ENCODE results near the gene TP73.
A peak's percentile ranks its signal among the peaks of the same experiment; 100 is the strongest.

Gene TP73

DNA sequence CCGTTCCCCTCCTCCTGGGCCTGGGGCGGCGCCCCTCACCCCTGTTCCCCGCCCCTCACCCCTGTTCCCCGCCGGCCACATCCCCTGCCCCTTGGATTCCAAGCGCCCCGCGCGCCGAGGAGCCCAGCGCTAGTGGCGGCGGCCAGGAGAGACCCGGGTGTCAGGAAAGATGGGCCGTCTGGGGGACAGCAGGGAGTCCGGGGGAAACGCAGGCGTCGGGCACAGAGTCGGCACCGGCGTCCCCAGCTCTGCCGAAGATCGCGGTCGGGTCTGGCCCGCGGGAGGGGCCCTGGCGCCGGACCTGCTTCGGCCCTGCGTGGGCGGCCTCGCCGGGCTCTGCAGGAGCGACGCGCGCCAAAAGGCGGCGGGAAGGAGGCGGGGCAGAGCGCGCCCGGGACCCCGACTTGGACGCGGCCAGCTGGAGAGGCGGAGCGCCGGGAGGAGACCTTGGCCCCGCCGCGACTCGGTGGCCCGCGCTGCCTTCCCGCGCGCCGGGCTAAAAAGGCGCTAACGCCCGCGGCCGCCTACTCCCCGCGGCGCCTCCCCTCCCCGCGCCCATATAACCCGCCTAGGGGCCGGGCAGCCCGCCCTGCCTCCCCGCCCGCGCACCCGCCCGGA lies at the start of gene TP73:
TSS of gene TP73 (plus strand) at position 587 of the 618 bp plus-strand sequence. CDS start 29,850 bp downstream, outside the sequence.
- no peak for DNase-seq

DNA sequence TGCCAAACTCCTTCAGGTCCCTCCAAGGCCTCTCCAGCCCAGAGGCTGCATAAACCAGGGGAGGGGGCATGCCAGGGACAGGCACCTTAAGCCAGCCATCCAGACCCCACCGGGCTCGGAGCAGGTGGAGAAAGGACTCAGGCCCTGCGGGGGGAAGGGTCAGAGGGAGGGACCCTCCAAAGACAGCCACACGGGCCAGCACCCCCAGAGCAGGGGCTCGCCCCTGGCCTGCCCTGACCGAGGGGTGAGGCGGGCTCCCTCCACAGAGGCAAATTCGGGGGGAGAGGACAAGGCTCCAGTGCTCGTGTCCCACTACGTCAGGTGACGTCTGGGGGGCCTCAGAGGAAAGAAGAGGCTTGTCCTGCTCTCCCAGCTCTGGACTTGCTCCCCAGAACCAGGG lies 49.2 kb upstream of the TP73 start:
- DNase-seq = no peak

DNA sequence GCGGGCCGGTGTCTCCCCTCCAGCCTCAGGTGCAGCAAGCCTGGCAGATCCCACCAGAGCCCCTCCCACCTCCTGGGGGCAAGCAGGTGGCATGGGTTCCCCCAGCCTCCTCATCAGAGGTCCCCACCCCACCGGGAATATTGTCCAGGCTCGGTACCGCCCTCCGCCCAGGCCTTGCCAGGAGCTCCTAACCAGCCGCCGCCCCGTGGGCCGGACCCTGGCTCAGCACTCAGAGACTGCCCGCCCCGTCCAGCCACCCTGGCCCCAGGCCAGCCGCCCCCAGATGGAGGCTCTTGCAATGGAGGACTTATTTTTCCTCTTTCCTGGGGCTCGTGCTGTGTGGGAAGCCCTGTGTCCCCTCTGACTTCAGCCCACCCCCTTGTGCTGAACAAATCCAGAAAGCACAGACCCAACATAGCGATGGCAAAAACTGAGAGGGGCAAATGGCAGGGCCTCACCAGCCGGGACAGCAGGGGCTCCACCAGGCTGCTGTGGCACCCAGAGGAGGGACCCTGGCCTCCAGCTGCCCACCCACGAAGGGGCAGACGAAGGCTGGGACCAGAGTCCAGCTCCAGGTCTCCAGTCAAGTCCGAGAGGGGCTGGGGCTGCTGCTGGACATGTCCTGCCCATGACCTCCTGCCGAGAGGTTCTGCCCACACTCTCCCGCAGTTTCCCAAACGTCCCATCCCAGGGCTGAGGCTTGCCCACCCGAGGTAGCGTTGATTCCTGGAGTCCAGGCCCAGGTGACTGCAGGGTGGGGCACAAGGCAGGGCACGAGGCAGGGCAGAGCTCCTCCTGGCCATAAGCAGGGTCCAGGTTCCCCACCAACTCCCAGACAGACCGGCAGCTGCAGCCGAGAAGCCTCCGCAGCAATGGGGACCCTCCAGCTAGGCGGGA lies 48.5 kb upstream of the TP73 start:
- DNase-seq = no peak

DNA sequence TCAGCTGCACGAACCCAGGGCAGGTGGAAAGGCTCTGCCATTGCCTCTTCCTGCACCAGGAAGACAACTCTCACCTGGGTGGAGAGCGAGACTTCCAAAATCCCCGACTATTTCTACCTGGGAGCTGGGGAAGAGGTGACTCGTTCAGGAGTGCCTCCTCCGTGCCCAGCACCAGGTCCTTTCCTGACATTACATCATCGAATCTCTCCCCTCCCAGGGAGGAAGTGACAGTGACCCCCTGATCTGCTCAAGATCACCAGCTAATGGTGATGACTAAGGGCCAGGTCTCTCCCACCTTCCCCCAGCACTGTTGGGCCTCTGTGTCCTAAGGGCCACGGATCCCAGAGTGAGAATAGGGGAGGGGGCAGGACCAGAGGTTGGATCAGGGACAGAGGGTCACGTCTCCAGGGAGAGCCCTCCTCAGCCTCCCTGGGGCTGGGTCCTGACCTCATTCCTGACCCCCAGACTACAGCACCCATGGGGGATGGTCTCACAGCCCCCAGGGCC lies 47.8 kb upstream of the TP73 start:
- DNase-seq = no peak

DNA sequence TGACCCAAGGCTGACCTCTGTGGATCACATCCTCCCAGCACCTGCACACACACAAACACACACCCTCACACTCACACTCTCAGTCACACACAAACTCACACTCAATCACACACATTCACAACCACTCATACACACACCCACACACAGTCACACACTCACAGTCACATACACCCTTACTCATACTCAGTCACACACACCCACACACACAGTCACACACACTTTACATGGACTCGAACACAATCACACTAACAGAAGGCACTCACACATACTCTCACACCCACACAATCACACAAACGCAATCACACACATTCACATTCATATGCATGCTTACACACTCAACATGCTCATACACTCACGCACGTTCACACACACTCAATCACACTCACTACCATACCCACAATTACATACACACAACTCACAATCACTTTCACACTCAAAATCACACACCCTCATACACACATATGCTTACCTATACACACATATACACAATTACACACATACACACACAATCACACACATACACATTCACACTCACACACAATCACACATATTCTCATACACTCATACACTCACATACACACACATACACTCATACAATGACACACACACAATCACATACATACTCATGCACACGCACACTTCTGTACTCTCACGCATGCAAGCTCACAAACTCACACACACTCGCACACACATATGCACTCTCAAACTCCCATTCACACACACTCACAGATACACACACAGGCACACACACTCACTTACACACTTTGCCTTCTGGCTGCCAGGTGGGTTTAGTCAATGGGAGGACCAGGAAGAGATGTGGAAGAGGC lies 47.1 kb upstream of the TP73 start:
- DNase-seq = no peak

DNA sequence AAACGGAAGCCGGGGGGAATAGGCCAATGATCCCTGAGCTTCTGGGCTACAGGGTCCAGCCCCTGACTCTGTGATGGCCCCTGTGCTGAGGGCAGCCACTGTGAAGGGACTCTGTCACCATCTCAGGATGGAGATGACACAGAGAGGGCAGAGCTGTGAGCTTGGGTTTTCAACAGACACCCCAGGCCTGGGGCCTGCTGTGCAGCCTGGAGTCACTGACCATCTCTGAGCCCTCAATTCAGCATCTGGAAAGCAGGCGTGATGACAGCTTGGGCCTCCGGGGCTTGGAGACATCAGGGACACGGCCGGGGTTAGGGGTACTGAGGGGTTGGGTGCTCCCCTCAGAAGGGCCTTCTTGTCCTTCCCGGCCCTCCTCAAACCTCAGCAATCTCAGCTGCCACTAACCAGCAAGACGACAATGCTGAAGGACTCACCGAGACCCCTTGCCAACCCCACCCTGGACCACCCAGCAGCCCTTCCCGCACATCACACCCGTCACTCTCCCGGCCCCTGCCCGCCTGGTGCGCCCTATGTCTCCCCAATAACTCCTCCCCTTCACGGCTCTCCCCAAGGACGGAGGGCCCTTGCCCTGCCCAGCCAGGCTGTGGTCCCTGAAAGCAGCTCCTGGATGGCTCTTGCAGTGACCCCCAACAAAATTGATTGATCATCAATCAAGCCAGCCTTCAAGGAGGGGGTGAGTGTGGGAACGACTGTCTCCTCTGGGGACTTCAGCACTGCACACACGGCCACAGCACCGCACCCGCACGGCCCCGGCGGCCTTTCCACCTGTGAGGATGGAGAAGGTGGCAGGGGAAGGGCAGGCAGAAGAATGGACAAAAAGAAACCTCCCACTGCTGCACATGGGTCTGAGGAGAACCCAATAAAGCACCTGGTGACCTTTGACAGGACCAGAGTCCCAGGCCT lies 45.3 kb upstream of the TP73 start:
- DNase-seq = no peak

DNA sequence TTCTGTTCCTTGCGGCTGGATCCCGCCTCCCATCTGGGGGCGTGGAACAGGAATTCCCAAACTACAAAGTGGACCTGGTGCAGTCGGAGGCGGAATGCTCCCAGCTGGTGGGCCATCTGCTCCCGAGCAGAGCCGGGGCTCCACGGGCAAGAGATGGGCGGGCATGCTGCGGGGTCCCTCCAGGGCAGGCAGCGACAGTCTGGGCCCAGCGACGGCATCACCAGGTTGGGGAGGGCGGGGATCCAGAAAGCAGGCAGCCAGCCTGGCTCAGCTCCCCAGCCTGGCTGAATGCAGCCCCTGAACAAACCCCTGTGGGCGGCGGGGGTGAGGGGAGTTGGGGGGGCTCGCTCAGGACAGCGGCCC lies 44.6 kb upstream of the TP73 start:
- DNase-seq = no peak

DNA sequence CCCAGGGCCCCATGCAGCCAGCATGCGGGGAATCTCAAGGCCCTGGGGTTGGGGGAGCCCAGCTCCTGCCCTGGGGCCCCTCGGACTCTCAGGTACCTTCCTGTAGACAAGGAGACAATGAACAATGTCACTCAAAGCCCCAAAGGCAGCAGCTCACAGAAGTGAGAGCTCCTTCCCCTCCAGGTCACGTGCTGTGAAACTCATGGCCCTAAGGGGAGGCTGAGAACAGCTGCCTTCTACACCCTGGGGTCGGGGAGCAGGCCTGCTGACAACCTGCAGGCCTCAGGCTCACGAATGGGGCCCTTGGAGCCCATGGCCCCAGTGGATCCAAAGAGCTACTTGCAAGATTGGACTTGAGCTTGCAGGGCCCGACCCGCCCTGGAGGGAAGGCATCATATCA lies 44.2 kb upstream of the TP73 start:
- no peak for DNase-seq

DNA sequence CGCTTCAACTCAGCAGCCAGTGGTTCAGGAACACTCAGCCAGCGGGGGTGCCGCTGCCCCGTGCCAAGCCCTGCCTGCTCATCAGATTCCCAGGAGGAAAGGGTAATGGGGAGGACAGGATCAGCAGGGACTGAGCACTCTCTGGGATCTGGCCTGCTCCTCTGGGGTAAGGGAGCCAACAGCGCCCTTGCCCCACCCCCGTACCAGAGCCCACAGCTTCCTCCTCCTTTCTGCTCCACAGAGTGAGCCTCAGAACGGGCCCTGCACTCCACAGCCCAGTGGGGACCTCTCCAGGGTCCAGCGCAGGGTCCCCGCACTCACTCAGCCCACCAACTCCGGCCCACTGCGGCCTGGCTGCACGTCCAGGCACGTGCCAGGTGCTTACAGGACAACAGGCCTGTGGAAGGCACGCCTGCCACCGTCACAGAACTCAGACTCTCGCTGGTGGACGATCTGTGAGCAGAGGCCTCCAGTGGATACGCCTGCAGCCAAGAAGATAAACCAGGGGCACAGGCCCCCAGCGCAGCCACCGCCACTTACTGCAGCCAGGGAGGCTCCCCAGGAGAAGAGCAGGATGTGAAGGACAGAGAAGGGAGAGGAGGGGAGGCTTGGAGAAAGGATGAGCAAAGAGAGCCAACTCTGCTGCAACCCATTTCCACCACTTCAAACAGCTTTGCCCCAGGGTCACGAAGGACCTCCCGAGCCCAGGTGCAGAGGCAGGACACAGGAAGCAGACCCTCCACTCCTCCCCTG lies 43.1 kb upstream of the TP73 start:
- DNase-seq = no peak

DNA sequence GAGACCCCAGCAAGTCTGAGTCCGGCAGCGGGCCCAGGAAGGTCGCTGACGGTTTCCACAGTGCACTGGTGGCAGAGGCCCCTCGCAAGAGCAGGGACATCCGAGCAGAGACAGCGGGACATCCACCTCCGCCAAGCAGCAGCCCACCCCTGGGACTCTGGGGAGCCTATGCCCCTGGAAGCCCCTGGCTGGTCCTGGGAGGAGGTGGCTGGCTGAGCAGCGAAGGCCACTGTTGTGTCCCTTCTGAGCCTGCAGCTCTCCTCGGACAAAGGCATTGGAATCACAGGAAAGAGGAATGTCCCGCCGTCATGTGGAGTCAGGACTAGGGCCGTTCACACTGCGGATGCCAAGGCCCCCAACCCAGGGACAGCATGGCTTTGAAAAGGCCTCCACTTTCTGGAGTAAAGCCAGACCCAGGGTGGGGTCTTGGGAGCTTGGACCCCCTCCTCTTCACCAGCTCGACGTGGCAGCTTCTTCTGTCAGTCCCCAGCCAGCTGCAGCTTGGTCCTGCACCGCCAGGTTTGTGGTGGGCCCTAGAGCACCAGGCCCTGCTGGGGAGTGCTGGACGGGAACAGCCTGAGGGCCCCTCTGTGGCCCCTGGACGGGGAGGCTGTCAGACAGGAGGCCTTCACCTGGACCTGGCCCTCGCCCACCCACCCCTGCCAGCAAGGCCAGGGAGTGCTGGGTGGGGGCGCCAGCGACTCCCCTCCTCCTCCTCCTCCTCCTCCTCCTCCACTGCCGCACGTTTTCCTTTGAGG lies 42.4 kb upstream of the TP73 start:
- DNase-seq = no peak

DNA sequence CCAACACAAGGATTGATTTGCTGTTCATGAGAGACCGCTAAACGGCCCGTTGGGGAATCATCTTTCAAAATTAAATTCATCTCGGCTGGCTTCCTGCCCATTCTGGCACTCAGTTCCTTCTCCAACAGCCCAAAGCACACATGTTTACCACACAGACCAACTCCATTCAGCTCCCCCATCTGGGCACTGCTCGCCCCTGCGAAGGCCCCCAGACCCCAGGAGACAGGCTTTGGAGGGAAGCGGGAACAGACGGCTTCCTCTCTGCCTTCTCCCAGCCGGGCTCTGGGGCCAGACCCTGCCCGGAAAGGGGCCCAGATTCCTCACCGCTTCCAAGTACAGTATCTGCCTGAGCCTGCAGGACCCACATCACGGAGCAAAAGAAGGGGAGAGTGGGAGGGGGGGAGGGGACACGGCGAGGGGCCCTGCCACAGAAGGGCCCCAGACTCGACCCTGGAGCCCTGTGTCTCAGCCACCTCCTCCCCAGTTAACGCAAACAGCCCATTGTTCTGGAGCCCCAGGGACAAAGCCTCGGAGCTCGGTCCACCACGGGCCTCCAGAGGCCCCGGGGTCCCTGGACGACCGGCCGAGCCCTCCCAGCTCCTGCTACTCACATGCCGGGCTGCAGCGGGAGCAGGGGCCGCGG lies 41.7 kb upstream of the TP73 start:
- DNase-seq = no peak

DNA sequence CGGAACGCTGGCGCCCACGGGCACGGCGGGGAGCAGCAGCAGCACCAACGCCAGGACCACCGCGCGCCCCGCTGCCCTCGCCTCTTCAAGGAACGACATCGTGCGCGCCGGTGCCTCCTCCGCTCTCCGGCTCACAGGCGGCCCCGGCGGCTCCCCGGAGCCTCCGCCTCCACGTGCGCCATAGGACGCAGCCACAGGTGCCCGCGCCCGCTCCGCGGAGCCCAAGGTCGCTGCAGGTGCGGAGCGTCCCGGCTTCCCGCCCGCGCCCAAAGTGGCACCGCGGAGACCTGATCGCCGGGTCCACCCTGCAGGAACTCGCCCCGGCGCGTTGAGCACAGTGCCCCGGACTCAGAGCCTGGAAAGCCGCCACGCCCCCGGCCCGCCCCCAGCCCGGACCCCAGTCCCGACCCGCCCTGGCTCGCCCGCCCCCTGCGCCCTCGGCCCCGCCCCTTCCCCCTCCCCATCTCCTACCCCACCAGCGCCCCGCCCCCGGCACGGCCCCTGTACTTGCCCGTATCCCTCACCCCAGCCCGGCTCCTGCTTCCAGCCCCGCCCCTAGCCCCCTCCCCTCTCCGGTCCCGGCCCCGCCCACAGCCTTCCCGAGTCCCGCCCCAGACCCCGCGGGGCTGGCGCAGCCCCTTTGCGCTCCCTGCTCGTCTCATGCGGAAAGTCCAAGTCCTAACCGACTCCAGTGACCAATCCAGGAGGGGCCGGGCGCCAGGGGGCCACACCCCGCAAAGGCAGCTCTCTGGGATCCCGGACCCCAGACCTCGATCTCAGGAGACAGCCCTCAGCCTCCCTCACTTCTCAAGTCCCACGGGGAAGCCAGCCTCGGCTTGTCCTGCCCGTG lies 40.9 kb upstream of the TP73 start, which contains the start of gene MEGF6:
TSS of gene MEGF6 (minus strand) at position 339 of the 850 bp plus-strand sequence. CDS start at position 99, 240 bp downstream.
- peak; percentile 61 for DNase-seq

DNA sequence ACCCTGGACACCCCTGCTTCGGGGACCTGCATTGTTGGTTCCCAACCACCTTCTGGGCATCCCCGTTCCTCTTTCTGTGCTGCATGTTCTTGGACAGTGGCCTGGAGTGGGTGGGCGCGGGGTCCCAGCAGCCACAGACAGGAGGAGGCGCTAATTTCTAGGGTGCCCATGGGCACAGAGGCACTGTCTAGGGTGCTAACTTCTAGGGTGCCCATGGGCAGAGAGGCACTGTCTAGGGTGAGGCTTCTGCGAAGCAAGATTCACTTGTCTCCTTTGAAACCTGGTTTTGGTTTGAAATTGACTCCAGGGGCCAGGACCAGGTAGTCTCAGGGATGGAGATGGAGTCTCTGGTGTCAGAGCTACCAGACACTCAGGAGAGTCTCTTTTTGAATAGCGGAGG lies 40.2 kb upstream of the TP73 start:
- no peak for DNase-seq

DNA sequence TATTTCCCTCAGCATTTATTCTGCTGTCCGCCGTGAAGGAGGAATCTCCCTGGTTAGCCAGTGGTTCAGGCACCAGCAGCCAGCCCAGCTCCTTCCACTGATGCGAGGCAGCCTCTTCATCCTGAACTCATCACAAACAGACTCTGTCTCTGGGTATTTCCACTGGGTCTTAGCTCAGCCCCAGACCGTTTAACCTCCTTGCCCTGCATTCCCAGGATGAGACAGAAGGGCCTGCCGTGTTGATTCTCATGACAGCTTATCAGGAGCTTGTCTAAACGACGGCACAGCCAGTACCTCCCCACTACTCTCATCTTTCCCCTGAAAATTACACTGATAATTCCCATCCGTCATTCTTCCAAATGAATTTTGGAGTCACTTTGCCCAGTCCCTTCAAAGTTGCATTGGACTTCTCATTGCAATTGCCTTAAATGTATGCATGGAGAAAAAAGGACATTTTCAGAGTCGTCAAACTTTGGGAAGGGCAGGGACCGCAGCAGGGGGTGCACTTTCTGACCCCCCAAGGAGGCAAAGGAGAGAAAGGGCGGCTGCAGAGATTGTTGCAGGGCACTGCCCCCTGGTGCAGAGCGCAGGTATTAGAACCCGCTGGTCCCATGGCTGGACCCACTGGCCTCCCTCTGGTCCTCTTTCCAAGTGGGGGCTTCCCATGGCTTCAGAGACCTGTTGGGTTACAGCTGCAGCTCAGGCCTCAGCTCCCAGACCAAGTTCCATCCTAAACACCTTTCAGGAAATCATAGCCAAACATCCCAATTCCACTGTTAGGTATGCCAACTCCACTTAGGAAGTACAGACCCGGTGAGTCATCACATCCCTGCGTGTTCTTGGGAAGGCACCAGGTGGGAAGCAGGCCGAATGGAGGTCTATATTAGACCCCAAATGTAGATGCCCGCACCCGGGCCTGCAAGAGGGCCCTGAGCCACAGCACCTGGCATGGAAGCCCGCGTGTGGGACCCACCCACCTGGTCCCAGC lies 37.3 kb upstream of the TP73 start:
- DNase-seq = no peak

DNA sequence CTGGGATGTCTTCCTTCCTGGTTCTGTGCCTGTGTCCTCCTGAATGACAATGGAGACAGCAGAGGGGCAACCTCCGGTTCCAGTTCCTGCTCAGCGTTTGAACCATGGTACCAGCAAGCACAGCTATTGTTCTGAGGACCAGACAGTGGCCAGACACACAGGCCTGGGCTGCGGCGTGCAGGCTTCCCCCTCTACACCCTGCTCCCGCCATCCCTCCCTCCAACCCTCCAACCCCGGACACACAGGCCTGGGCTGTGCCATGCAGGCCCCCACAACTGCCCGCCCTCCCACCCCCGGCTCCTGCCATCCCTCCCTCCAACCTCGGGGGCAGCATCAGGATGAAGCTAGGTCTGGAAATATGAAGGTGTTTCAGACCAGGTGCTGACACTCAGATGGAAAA lies 35.5 kb upstream of the TP73 start:
- no peak for DNase-seq

DNA sequence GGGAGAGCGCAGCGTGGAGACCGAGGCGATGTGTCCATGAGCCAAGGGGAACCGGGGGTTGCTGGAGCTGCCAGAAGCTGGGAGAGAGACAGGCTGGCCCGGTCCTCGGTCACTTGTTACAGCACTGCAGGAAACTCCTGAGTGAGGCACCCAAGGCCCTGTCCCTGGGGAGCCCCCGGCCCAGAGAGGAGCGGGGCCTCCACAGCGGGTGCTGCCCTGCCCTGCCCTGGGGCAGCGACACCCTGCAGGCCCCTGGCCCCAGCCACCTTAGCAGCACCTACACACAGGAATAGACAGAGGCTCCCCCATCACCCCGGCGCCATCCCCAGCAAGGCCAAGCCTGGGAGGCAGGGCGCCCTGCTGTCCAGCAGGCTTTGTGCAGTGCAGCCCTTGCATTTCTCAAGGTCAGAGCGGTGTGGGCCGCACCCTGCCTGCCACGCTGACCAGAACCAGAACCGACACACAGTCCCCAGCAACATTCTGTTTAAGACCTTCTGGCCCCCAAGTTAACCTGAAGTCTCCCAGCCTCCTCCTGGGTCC lies 34.4 kb upstream of the TP73 start:
- DNase-seq = no peak

DNA sequence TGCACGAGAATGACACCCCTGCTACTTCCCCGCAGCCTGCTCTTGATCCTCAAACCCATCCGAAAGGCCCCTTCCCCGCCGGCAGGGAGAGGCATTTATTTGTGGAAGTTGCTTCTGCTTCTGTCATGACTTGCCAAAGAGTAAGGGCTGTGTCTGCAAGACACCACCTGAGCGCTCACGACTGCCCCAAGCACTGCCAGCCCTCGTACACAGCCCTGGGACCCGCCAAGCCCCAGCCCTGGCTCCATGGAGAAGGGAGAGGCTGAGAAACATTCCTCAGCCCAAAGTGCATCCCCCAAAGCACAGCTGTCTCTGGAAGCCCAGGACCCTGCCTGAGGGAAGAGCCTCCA lies 33.8 kb upstream of the TP73 start:
- no peak for DNase-seq

Data from stimulated activated naive CD4-positive, alpha-beta T cell treated with Interleukin-2 at 50 U/mL for 16 hours (primary cell).